CD4-positive, alpha-beta T cell treated with Interleukin-12 subunit alpha and Interleukin-12 subunit beta, for 1 hour (primary cell): ENCODE measurements around the gene HOXA13.

Experiments used
- DNase-seq: peaks from one replicate; pipeline ENCODE4 v3.0.0-alpha.2; 2020

Gene HOXA13

DNA sequence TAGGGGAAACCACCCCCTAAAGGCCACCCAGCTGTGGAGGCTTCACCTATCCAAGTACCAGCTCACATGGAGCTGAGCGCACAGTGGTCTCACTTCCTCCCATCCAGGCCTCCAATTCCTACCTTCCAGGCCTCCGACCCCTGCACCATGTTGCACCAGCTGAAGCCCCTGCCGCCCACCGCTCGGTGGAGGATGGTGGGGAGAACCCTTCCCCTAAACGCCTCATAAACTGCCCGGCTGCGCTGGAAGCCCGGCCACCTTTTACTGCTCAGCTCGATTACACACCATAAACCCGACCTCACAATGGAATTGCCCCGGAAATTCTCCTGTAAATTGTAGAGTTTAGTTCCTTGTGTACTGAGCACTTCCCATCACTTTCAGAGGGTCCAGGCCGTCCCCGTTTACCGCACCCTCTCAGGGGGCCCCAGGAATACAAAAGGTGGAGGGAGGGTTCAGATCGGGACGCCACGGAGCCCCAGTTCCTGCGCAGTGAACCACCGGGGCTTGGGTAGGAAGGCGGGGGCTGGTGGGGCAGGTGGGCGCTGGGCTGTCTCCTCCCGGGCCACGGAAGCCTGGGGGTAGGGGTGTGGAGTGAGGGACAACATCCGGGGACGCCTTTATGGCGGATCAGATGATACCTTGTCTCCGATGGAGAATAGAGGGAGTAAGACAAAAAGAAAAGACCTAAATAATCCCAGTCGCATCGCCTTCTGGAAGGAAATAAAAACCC lies 42.0 kb downstream of the HOXA13 start:
- DNase-seq = no peak

GRCh38 chr7:27156916-27157701 lies 42.8 kb downstream of the HOXA13 start:
- no peak for DNase-seq

DNA sequence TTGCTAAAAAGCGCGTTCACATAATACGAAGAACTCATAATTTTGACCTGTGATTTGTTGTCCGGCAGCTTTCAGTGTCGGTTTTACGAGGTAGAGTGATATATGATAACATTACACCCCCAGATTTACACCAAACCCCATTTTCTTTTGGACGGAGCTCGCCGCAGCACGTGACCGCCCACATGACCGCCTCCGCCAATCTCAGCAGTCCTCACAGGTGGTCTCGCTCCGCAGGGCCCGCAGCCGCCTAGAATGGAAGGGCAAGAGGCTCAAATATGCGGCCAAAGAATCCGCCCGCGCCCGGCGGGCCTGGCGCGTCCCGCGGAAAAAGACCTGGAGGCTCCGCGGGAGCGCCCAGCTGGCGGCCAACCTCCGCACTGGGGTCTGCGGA lies 43.4 kb downstream of the HOXA13 start, which contains the start of gene HOXA7:
HOXA7 (minus strand) TSS at position 168 of the 391 bp plus-strand sequence; CDS start at position 38, 130 bp downstream.
- DNase-seq = no peak

- no peak for DNase-seq
Observed at GRCh38 chr7:27155816-27156507, 43.9 kb downstream of the HOXA13 start.

- no peak for DNase-seq
Observed at GRCh38 chr7:27154901-27155815, 44.7 kb downstream of the HOXA13 start.

GRCh38 chr7:27154369-27154768 lies 45.5 kb downstream of the HOXA13 start:
- DNase-seq = no peak

- no peak for DNase-seq
Observed at GRCh38 chr7:27153526-27153925, 46.4 kb downstream of the HOXA13 start.

DNA sequence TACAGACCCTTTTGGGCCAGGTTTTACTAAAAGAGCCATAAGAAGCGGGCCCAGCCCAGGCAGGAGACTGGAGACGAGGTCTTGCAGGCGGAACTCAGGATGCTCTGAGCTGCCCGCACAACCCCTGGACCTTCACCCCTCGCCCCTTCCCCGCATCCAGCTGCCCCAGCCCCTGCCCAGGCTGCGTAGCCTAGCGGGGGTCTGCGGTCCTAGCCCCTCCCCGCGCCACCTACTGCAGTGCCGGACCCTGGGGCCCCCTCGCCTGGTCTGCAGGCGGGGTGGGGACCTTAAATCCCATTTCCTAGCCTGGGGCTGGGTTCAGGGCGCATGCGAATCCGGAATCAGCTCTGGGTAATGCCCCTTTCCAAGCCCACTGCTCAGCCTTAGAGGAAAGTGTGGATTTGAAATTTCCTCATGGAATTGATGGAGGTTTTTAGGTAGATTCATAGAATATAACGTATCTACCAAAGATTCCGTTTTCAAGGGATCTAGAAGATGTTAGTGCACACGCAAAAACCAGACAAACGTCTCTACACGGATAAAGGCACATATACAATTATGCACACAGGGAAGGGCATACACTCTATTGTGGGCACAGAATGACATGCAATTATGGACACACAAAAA lies 47.0 kb downstream of the HOXA13 start:
- no peak for DNase-seq

GRCh38 chr7:27151931-27152815 lies 47.7 kb downstream of the HOXA13 start, which contains the start of gene HOXA3:
HOXA3 (minus strand) TSS chr7:27152583; CDS start chr7:27110640, 41,943 bp downstream.
- DNase-seq = no peak

DNA sequence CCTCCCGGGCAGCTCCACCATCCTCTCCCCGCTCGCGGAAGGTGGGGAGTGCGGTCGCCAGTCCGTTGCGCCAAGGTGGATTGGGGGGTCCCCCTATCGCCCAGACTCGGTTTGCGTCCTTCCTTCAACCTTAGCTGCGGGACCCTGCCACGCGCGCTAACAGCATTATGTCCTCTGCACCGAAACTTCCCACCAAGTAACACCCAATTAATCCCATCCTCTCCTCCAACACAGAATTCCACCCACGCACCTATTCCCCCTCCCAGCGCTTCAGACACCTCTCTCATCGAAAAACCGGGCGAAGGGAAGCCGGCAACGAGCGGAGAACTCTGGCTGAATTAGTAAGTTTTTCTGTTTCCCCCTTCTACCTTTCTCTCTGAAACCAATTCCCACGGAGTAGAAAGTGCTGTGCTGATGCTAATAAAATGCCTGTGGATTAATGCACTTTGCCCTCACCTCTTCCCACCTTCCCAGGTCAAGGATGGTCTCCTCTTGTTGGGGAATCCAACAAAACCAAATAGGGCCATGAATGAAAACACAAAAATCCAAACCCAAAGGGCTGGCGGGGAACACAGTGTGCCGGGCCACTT lies 48.5 kb downstream of the HOXA13 start:
- DNase-seq = no peak

DNA sequence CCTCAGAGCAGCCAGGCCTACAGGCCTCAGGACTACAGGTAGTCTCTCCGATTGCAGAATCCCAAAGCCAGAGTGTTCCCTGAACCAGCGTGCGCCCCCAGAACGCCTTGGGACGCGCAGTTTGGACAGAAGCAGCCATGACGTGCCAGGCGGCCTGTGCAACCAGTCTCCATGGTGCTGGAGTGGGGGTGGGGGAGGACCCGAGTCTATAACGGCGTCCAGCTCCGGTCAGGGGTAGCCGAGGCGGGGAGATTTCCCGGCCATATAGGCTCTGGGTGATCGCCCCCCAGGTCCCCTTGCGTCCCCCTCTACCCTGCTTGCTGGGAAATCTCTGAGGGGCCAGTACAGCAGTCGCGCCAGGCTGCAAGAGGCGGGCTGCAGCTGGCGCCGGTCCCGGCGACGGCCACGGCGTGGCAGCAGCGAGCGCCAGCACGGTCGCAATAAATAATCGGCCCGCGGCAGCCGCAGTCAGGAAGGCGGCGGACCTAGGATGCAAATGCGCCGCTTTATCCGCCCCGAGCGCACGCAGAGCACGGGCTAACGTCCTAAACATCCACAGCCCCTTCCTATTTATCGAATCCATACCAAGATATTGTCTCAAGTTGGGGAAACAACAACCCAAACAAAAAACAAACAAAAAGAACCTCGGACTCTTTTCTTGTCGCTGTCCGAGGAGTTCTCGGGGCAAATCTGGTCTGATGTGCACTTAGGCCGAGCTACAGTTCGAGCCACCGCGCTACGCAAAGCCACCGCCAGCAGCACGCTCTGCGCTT lies 49.1 kb downstream of the HOXA13 start:
- peak; percentile 70 for DNase-seq

GRCh38 chr7:27149842-27150567 lies 49.9 kb downstream of the HOXA13 start:
- DNase-seq = no peak

- DNase-seq = no peak
Observed at GRCh38 chr7:27148756-27149641, 50.9 kb downstream of the HOXA13 start.

DNA sequence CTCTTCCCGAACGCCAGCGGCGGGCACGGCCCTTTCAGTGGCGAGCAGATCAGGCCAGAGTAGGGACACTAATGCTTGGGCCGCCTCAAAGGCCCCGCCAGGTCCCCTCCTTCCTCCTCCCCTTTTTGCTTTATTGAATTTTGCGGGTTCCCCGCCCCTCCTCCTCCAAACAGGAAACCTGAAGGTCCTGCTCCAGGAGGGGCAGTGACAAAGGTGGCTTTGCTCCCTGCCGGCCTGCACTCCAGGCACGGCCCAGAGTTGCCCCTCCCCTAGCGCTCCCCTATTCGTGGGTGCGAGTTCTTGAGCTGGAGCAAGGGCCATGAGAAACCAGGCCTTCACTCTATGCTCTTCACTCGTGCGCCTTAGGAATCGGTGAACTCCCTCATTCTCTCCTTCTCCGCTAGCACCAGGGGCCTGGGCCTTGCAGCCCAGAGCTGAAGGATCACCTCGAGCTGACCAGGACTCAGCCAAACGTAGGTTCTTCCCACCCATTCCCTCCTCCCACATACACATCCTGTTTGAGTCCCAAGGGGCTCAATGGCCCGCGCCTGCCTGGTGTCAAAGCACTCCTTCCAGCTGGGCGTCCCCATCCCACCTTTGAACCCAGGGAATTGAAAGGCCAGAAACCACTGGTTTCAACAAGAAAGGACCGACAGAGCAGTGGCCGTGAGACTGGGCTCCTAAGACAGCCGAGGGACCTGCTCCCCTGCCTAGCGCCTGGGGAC lies 51.7 kb downstream of the HOXA13 start:
- DNase-seq = no peak

- DNase-seq = no peak
Observed at GRCh38 chr7:27147199-27148030, 52.5 kb downstream of the HOXA13 start, which contains the start of gene HOXA6. HOXA6 (minus strand) TSS chr7:27147774; CDS start chr7:27147749, 25 bp downstream.
